ENCODE data around the gene CCDC116. TPM values are rescaled to one million over a fixed set of nuclear protein-coding genes. Genes with fewer than 3 reads are reported as not detected.

Gene CCDC116
- total and polyA plus RNA-seq, 2 experiments from 2014 or later = 0.14 TPM; not detected in 1

- TF ChIP-seq REST (IDR thresholded peaks at IDR 0.05; ENCODE audit: unreplicated experiment) = no peak
- no peak for TF ChIP-seq ETS1 (IDR thresholded peaks at IDR 0.05)
- no peak for TF ChIP-seq EZH2phosphoT487 (IDR thresholded peaks at IDR 0.05; ENCODE audit: unreplicated experiment)
- no peak for TF ChIP-seq STAT1 (IDR thresholded peaks at IDR 0.05; ENCODE audit: unreplicated experiment)
- no peak for TF ChIP-seq JUNB (IDR thresholded peaks at IDR 0.05; ENCODE audit: unreplicated experiment)
- no peak for TF ChIP-seq ZNF331 (CRISPR knock-in tag; IDR thresholded peaks at IDR 0.05; ENCODE audit: low read depth)
- TF ChIP-seq POLR2AphosphoS5 (IDR thresholded peaks at IDR 0.05; ENCODE audit: low read depth) = no peak
Measured at GRCh38 chr22:21585389-21585788, 47.2 kb upstream of the CCDC116 start (continued).

GRCh38 chr22:21587803-21588611 is 44.6 kb upstream of the CCDC116 start:
- peaks cover 7% of the 10 kb centered on the region; the same call in 2 of the 3 replicates for H3K36me3 Mint-ChIP-seq (ENCODE audit: low read depth)
- peaks cover 13% of the 10 kb centered on the region for H3K27me3 Mint-ChIP-seq (ENCODE audit: insufficient read depth, low read depth, poor library complexity)
- peaks cover 100% of the 10 kb centered on the region for H3K79me2 ChIP-seq (replicated peaks; ENCODE audit: insufficient read depth)
- no peak overlapping the region for H2AFZ ChIP-seq
- H3K4me3 Mint-ChIP-seq = no peak overlapping the region
- no peaks in the 10 kb centered on the region for H3K36me3 ChIP-seq (ENCODE audit: insufficient read depth)
- H4K20me1 ChIP-seq (replicated peaks; ENCODE audit: insufficient read depth) = peaks cover 92% of the 10 kb centered on the region
- no peak overlapping the region for H3K27ac Mint-ChIP-seq
- H3K9me2 ChIP-seq (ENCODE audit: insufficient read depth) = no peaks in the 10 kb centered on the region
- H3K4me1 Mint-ChIP-seq = peaks cover 25% of the 10 kb centered on the region
- H3K9me3 Mint-ChIP-seq = no peaks in the 10 kb centered on the region
- no peak for TF ChIP-seq REST (IDR thresholded peaks at IDR 0.05; ENCODE audit: unreplicated experiment)
- no peak for TF ChIP-seq ZNF114 (CRISPR knock-in tag; IDR thresholded peaks at IDR 0.05)
- no peak for TF ChIP-seq NANOG (IDR thresholded peaks at IDR 0.05; ENCODE audit: borderline replicate concordance)
- H3K4me1 ChIP-seq (ENCODE audit: insufficient read depth) = no peaks in the 10 kb centered on the region; the same call in 1 of the 2 replicates
- H3K4me2 ChIP-seq = no peak overlapping the region
- H3F3A ChIP-seq (replicated peaks; ENCODE audit: low read depth) = 0 out of 2 replicates have a peak, but pooled peaks cover 7% of the 10 kb centered on the region
- no peaks in the 10 kb centered on the region for H3K27me3 ChIP-seq (ENCODE audit: insufficient read depth)
- ATAC-seq = peak; percentile 51
- no peak overlapping the region for H3K27ac ChIP-seq (ENCODE audit: low read depth)
- no peak for DNase-seq (ENCODE audit: low spot score)
- H3K4me3 ChIP-seq = no peak overlapping the region

All from GM23338 (cell line).